HepG2 (cell line): Measurements from ENCODE around the gene CD248. TPM values are rescaled to one million over a fixed set of nuclear protein-coding genes. Genes with fewer than 3 reads are reported as not detected.
A peak's percentile ranks its signal among the peaks of the same experiment; 100 is the strongest.

Experiments
- EEA1 ChIP-seq: sonication (generic); formaldehyde crosslinking; IDR thresholded peaks from 2 replicates; pipeline ENCODE4 v1.5.1; 2020; ENCODE audit warnings: mild to moderate bottlenecking, missing genetic modification reagents, borderline replicate concordance
- KDM1A ChIP-seq: IDR thresholded peaks from 2 replicates; pipeline ENCODE4 v1.6.1; 2016; ENCODE audit warnings: missing compliant biosample characterization
- MEIS1 ChIP-seq: sonication (generic); formaldehyde crosslinking; IDR thresholded peaks from 2 replicates; pipeline ENCODE4 v1.9.0; 2021; ENCODE audit warnings: mild to moderate bottlenecking, missing genetic modification reagents, moderate library complexity, borderline replicate concordance
- POLR2A ChIP-seq, 2 experiments: IDR thresholded peaks; 2 replicates each; pipeline ENCODE4 v1.6.1; 2011; ENCODE audit warnings: low read depth in 2 of 2, low read length in 2 of 2, mild to moderate bottlenecking in 1 of 2, moderate library complexity in 1 of 2; ENCODE audit not compliant: insufficient read depth in 1 of 2
- RELA ChIP-seq: sonication (generic); formaldehyde crosslinking; IDR thresholded peaks from 2 replicates; pipeline ENCODE4 v1.4.0; 2020; ENCODE audit warnings: missing genetic modification reagents
- TGIF2 ChIP-seq: IDR thresholded peaks from 2 replicates; pipeline ENCODE4 v1.6.1; 2016; ENCODE audit warnings: control low read depth, missing compliant biosample characterization
- ZNF260 ChIP-seq: sonication (generic); formaldehyde crosslinking; IDR thresholded peaks from 2 replicates; pipeline ENCODE4 v1.4.0; 2020; ENCODE audit warnings: missing genetic modification reagents, low read depth, mild to moderate bottlenecking, borderline replicate concordance
- ZNF33A ChIP-seq: sonication (generic); formaldehyde crosslinking; IDR thresholded peaks from 2 replicates; pipeline ENCODE4 v1.5.1; 2020; ENCODE audit warnings: missing genetic modification reagents, mild to moderate bottlenecking, moderate library complexity, borderline replicate concordance
- ZNF558 ChIP-seq: sonication (generic); formaldehyde crosslinking; IDR thresholded peaks from 2 replicates; pipeline ENCODE4 v1.9.0; 2022; ENCODE audit warnings: mild to moderate bottlenecking, missing genetic modification reagents, borderline replicate concordance
- ZNF567 ChIP-seq: sonication (generic); formaldehyde crosslinking; IDR thresholded peaks from 2 replicates; pipeline ENCODE4 v1.8.1; 2023; ENCODE audit warnings: mild to moderate bottlenecking, missing genetic modification reagents, borderline replicate concordance
- polyA plus RNA-seq, 8 experiments: library from polyadenylated mRNA; depleted of rRNA in 3 of 8; stranded (reverse) in 7 of 8; unstranded in 1 of 8; fragments of >200 nt; fragmentation: Illumina TruSeq in 4 of 8; extraction: Trizol in 4 of 8; gene quantifications; 2 replicates each; pipeline versions ENCODE4 v1.2.1 to v1.2.3, GENCODE V29; 2011 to 2016; ENCODE audit warnings: low read depth in 4 of 8, missing spikeins in 1 of 8, mixed read lengths in 1 of 8; ENCODE audit not compliant: insufficient read depth in 1 of 8
- total RNA-seq, 5 experiments: library from RNA; depleted of rRNA; stranded (reverse); fragments of >200 nt; fragmentation: Illumina TruSeq; extraction: Trizol; gene quantifications; 2 replicates each; pipeline ENCODE4 v1.2.3, GENCODE V29; 2016; ENCODE audit warnings: low read depth in 1 of 5
- TF ChIP-seq, protein P1 (sequence below): sonication (generic); formaldehyde crosslinking; IDR thresholded peaks from 2 replicates; pipeline ENCODE4 v1.8.0; 2023; ENCODE audit warnings: mild to moderate bottlenecking, missing genetic modification reagents
- TF ChIP-seq, protein P2 (sequence below): sonication (generic); formaldehyde crosslinking; IDR thresholded peaks from 2 replicates; pipeline ENCODE4 v1.9.0; 2022; ENCODE audit warnings: low read depth, missing genetic modification reagents
- TF ChIP-seq, protein P3 (sequence below): IDR thresholded peaks from 2 replicates; pipeline ENCODE4 v1.6.1; 2016; ENCODE audit warnings: mild to moderate bottlenecking
- TF ChIP-seq, protein P4 (sequence below): sonication (generic); formaldehyde crosslinking; IDR thresholded peaks from 2 replicates; pipeline ENCODE4 v1.4.0; 2020; ENCODE audit warnings: missing genetic modification reagents; ENCODE audit errors: not compliant biosample characterization
- TF ChIP-seq, protein P5 (sequence below): sonication (generic); formaldehyde crosslinking; IDR thresholded peaks from 2 replicates; pipeline ENCODE4 v1.5.0; 2020; ENCODE audit warnings: missing genetic modification reagents
- TF ChIP-seq, protein P6 (sequence below), 2 experiments: sonication (generic) in 1 of 2; formaldehyde crosslinking in 1 of 2; IDR thresholded peaks; 2 replicates each; pipeline versions ENCODE4 v1.4.0 to v1.6.1; 2016 to 2020; ENCODE audit warnings: borderline replicate concordance in 1 of 2, low read depth in 1 of 2, mild to moderate bottlenecking in 1 of 2, missing genetic modification reagents in 1 of 2

CD248 gene
- total and polyA plus RNA-seq, 2 of the 13 experiments (the other 11 are each of a cell fraction or from before 2014, with no cell fraction given) = 0.25 to 0.35 TPM

DNA sequence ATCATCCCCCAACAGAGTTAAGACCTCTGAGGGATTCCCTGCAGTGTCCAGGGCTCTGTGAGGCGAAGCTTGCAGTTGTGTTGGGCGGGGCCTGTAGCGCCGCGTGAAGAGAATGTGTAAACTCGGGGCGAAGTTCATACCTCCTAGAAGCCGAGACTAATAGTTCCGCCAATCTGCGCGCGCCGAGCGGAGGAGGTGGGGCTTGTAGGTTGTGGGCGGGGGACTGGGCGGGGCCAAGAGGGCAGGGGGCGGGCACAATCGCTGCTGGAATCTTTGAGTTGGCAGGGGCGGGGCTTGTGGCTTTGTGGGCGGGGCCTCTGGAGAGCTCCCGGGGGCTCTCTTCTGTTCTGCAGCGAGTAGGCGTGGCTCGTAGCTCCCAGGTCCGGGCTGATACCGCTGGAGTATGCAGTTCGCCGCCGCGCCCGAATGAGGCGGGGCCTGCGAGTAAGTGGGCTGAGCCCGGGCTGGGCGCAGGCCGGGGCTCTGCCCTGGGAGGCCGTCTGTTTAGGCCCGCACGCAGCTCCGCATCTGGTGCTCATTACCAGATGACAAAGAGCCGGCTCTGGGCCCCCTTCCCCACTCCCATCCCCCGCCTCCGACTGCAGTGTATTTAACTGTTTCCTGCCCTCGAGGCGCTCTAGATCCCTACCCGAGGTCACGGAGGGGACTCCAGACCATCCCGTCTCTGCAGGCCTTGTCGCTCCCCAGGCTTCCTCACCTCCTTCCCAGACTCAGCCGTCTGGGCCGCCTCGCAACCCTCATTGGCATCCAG is 4.1 kb downstream of the CD248 start (continued):
- no peak for TF ChIP-seq ZNF558 (CRISPR knock-in tag)
- TF ChIP-seq POLR2A (IDR thresholded peaks at IDR 0.05; ENCODE audit: insufficient read depth in 1 of 2, low read depth in 2 of 2, low read length in 2 of 2) = peak in 1 of 2 experiments; percentile 42; a peak in 2 of 4 replicates
- TF ChIP-seq TGIF2 (CRISPR knock-in tag) = peak; percentile 3; the same call in 1 of the 2 replicates
- TF ChIP-seq ZNF567 (CRISPR knock-in tag) = no peak
- TF ChIP-seq RELA (CRISPR knock-in tag) = no peak
- TF ChIP-seq EEA1 (CRISPR knock-in tag) = no peak
- TF ChIP-seq ZNF33A (CRISPR knock-in tag) = no peak
- TF ChIP-seq, protein P1, sequence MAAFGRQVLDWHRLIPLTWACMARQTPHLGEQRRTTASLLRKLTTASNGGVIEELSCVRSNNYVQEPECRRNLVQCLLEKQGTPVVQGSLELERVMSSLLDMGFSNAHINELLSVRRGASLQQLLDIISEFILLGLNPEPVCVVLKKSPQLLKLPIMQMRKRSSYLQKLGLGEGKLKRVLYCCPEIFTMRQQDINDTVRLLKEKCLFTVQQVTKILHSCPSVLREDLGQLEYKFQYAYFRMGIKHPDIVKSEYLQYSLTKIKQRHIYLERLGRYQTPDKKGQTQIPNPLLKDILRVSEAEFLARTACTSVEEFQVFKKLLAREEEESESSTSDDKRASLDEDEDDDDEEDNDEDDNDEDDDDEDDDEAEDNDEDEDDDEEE (CRISPR knock-in tag) = no peak; the same call in 1 of the 2 replicates
- TF ChIP-seq, protein P2, sequence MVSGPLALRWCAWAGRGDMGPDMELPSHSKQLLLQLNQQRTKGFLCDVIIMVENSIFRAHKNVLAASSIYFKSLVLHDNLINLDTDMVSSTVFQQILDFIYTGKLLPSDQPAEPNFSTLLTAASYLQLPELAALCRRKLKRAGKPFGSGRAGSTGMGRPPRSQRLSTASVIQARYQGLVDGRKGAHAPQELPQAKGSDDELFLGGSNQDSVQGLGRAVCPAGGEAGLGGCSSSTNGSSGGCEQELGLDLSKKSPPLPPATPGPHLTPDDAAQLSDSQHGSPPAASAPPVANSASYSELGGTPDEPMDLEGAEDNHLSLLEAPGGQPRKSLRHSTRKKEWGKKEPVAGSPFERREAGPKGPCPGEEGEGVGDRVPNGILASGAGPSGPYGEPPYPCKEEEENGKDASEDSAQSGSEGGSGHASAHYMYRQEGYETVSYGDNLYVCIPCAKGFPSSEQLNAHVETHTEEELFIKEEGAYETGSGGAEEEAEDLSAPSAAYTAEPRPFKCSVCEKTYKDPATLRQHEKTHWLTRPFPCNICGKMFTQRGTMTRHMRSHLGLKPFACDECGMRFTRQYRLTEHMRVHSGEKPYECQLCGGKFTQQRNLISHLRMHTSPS (CRISPR knock-in tag) = no peak
- TF ChIP-seq, protein P3, sequence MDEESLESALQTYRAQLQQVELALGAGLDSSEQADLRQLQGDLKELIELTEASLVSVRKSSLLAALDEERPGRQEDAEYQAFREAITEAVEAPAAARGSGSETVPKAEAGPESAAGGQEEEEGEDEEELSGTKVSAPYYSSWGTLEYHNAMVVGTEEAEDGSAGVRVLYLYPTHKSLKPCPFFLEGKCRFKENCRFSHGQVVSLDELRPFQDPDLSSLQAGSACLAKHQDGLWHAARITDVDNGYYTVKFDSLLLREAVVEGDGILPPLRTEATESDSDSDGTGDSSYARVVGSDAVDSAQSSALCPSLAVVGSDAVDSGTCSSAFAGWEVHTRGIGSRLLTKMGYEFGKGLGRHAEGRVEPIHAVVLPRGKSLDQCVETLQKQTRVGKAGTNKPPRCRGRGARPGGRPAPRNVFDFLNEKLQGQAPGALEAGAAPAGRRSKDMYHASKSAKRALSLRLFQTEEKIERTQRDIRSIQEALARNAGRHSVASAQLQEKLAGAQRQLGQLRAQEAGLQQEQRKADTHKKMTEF (CRISPR knock-in tag) = no peak; the same call in 1 of the 2 replicates
- TF ChIP-seq, protein P4, sequence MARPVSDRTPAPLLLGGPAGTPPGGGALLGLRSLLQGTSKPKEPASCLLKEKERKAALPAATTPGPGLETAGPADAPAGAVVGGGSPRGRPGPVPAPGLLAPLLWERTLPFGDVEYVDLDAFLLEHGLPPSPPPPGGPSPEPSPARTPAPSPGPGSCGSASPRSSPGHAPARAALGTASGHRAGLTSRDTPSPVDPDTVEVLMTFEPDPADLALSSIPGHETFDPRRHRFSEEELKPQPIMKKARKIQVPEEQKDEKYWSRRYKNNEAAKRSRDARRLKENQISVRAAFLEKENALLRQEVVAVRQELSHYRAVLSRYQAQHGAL (CRISPR knock-in tag) = no peak
- no peak for TF ChIP-seq MEIS1
- TF ChIP-seq ZNF260 = no peak
- TF ChIP-seq, protein P5, sequence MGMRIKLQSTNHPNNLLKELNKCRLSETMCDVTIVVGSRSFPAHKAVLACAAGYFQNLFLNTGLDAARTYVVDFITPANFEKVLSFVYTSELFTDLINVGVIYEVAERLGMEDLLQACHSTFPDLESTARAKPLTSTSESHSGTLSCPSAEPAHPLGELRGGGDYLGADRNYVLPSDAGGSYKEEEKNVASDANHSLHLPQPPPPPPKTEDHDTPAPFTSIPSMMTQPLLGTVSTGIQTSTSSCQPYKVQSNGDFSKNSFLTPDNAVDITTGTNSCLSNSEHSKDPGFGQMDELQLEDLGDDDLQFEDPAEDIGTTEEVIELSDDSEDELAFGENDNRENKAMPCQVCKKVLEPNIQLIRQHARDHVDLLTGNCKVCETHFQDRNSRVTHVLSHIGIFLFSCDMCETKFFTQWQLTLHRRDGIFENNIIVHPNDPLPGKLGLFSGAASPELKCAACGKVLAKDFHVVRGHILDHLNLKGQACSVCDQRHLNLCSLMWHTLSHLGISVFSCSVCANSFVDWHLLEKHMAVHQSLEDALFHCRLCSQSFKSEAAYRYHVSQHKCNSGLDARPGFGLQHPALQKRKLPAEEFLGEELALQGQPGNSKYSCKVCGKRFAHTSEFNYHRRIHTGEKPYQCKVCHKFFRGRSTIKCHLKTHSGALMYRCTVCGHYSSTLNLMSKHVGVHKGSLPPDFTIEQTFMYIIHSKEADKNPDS (CRISPR knock-in tag) = no peak
- no peak for TF ChIP-seq KDM1A (CRISPR knock-in tag)
- TF ChIP-seq, protein P6, sequence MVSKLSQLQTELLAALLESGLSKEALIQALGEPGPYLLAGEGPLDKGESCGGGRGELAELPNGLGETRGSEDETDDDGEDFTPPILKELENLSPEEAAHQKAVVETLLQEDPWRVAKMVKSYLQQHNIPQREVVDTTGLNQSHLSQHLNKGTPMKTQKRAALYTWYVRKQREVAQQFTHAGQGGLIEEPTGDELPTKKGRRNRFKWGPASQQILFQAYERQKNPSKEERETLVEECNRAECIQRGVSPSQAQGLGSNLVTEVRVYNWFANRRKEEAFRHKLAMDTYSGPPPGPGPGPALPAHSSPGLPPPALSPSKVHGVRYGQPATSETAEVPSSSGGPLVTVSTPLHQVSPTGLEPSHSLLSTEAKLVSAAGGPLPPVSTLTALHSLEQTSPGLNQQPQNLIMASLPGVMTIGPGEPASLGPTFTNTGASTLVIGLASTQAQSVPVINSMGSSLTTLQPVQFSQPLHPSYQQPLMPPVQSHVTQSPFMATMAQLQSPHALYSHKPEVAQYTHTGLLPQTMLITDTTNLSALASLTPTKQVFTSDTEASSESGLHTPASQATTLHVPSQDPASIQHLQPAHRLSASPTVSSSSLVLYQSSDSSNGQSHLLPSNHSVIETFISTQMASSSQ (IDR thresholded peaks at IDR 0.05; ENCODE audit: low read depth) = no peak
- TF ChIP-seq, protein P6 (CRISPR knock-in tag; IDR thresholded peaks at IDR 0.05; ENCODE audit: borderline replicate concordance) = peak; percentile 33; the same call in 1 of the 2 replicates
